GM12878 (cell line): ENCODE data around the gene RFT1. TPM values are rescaled to one million over a fixed set of nuclear protein-coding genes. Genes with fewer than 3 reads are reported as not detected.

ENCODE experiments used
- ATF2 ChIP-seq: IDR thresholded peaks from 2 replicates; pipeline ENCODE4 v1.6.1; 2012; ENCODE audit warnings: low read length, inconsistent platforms
- ATF7 ChIP-seq: fragments of 450-650 bp; IDR thresholded peaks from 2 replicates; pipeline ENCODE4 v1.6.1; 2016; ENCODE audit warnings: low read depth, mild to moderate bottlenecking
- BACH1 ChIP-seq: fragments of 450-650 bp; IDR thresholded peaks from 2 replicates; pipeline ENCODE4 v1.6.1; 2017; ENCODE audit warnings: mild to moderate bottlenecking, borderline replicate concordance
- BCLAF1 ChIP-seq: fragments of 450-650 bp; IDR thresholded peaks from 2 replicates; pipeline ENCODE4 v1.6.1; 2017; ENCODE audit warnings: antibody characterized with exemption, mild to moderate bottlenecking, moderate library complexity
- CEBPZ ChIP-seq: fragments of 150-350 bp; IDR thresholded peaks from 2 replicates; pipeline ENCODE4 v1.6.1; 2016; ENCODE audit warnings: low read depth, low read length
- NFYA ChIP-seq: IDR thresholded peaks from 2 replicates; pipeline ENCODE4 v1.6.1; 2011; ENCODE audit warnings: low read depth, mild to moderate bottlenecking, low read length, improper control_type of control experiment, borderline replicate concordance
- PML ChIP-seq: IDR thresholded peaks from 2 replicates; pipeline ENCODE4 v1.6.1; 2012; ENCODE audit warnings: low read length, inconsistent platforms
- RAD51 ChIP-seq: fragments of 450-650 bp; IDR thresholded peaks from 2 replicates; pipeline ENCODE4 v1.6.1; 2016; ENCODE audit warnings: moderate library complexity, mild to moderate bottlenecking, inconsistent platforms
- RB1 ChIP-seq: fragments of 450-650 bp; formaldehyde crosslinking; IDR thresholded peaks from 2 replicates; pipeline ENCODE4 v1.6.1; 2017; ENCODE audit warnings: mild to moderate bottlenecking, borderline replicate concordance
- RBBP5 ChIP-seq: fragments of 200-600 bp; sonication (generic); conservative IDR thresholded peaks from 2 replicates; pipeline ENCODE4 v1.6.1; 2016
- RCOR1 ChIP-seq: conservative IDR thresholded peaks from 2 replicates; pipeline ENCODE4 v1.6.1; 2012; ENCODE audit warnings: low read depth, low read length, improper control_type of control experiment
- SIN3A ChIP-seq: IDR thresholded peaks from 2 replicates; pipeline ENCODE4 v1.6.1; 2012; ENCODE audit warnings: low read depth, low read length, improper control_type of control experiment
- SMARCA5 ChIP-seq: fragments of 450-650 bp; IDR thresholded peaks from 2 replicates; pipeline ENCODE4 v1.6.1; 2017; ENCODE audit warnings: mild to moderate bottlenecking
- SMC3 ChIP-seq: IDR thresholded peaks from 2 replicates; pipeline ENCODE4 v1.6.1; 2011; ENCODE audit warnings: low read length, improper control_type of control experiment, borderline replicate concordance
- ZBTB33 ChIP-seq: fragments of 450-650 bp; IDR thresholded peaks from 2 replicates; pipeline ENCODE4 v1.6.1; 2017; ENCODE audit warnings: mild to moderate bottlenecking
- ZNF24 ChIP-seq: fragments of 450-650 bp; IDR thresholded peaks from 2 replicates; pipeline ENCODE4 v1.6.1; 2017; ENCODE audit warnings: antibody characterized with exemption, mild to moderate bottlenecking
- polyA plus RNA-seq, 11 experiments: library from polyadenylated mRNA; depleted of rRNA in 4 of 11; unstranded in 6 of 11; stranded (reverse) in 5 of 11; fragments of >200 nt; fragmentation: Nextera tagmentation in 4 of 11; fragmentation: Illumina TruSeq in 1 of 11; extraction: Ambion mirVana in 4 of 11; extraction: Trizol in 1 of 11; gene quantifications; 1 replicate in 1 of 11; 2 replicates in 10 of 11; pipeline versions ENCODE4 v1.2.1 to v1.2.3, GENCODE V29; 2011 to 2016; ENCODE audit warnings: inconsistent platforms in 2 of 11, missing spikeins in 2 of 11, low read depth in 1 of 11
- total RNA-seq, 4 experiments: library from RNA; depleted of rRNA in 3 of 4; stranded (reverse); fragments of >200 nt in 3 of 4; fragmentation: Illumina TruSeq in 1 of 4; extraction: Trizol in 1 of 4; gene quantifications; 2 replicates each; pipeline versions ENCODE4 v1.2.1 to v1.2.3, GENCODE V29; 2013 to 2021

The RFT1 gene
- total and polyA plus RNA-seq, 10 of the 15 experiments (the other 5 are each of a cell fraction or from before 2014, with no cell fraction given) = 16.6 to 75.1 (median 34.5) TPM

- TF ChIP-seq CEBPZ (no peak), PML (no peak), SIN3A (no peak; the same call in 1 of the 2 replicates), ZNF24 (no peak), NFYA (no peak), BACH1 (peak; percentile 42; the same call in 1 of the 2 replicates), ATF7 (0 out of 2 replicates have a peak, but pooled peaks have one; percentile 39), SMC3 (peak; percentile 80), RB1 (peak; percentile 27; the same call in 1 of the 2 replicates), RAD51 (no peak), RBBP5 (no peak), ATF2 (no peak), BCLAF1 (no peak), RCOR1 (no peak), SMARCA5 (peak; percentile 84), ZBTB33 (no peak)
These were observed 57.3 kb downstream of the RFT1 start (continued) for GRCh38 chr3:53072653-53073552.
